Mesothelial cell of epicardium (in vitro differentiated cells): ENCODE results near the gene FOXP1. TPM values are rescaled to one million over a fixed set of nuclear protein-coding genes. Genes with fewer than 3 reads are reported as not detected.

Source experiments
- DNase-seq, 2 experiments: peaks; one replicate each; pipeline ENCODE4 v3.0.0; 2021; ENCODE audit warnings: low spot score in 2 of 2; ENCODE audit not compliant: unreplicated experiment in 2 of 2
- H3K27ac Mint-ChIP-seq: 2 replicates; pipeline ENCODE4 v1.8.0; 2021; ENCODE audit warnings: mixed read lengths
- H3K27me3 Mint-ChIP-seq: 2 replicates; pipeline ENCODE4 v1.8.0; 2021; ENCODE audit warnings: low read depth, mixed read lengths
- H3K36me3 Mint-ChIP-seq: 2 replicates; pipeline ENCODE4 v1.8.0; 2021; ENCODE audit warnings: mixed read lengths
- H3K4me1 Mint-ChIP-seq: 2 replicates; pipeline ENCODE4 v1.8.0; 2021; ENCODE audit warnings: mixed read lengths
- H3K4me3 Mint-ChIP-seq: 2 replicates; pipeline ENCODE4 v1.8.0; 2021; ENCODE audit warnings: mild to moderate bottlenecking, moderate library complexity, mixed read lengths
- H3K9me3 Mint-ChIP-seq: 2 replicates; pipeline ENCODE4 v1.8.0; 2021; ENCODE audit warnings: mixed read lengths
- CTCF ChIP-seq: fragments of 200-600 bp; sonication (generic); IDR thresholded peaks from one replicate; pipeline ENCODE4 v1.5.0; 2021; ENCODE audit warnings: antibody characterized with exemption; ENCODE audit not compliant: unreplicated experiment
- total RNA-seq: library from RNA; stranded (reverse); gene quantifications from 3 replicates; pipeline ENCODE4 v1.2.1, GENCODE V29; 2021

The FOXP1 gene
- total RNA-seq, 1 donor from 2014 or later, result 187 TPM

GRCh38 chr3:71064291-71064955, 519.1 kb downstream of the FOXP1 start:
- Mint-ChIP-seq H3K27me3 (no peaks in the 10 kb centered on the region), H3K4me1 (peaks cover 63% of the 10 kb centered on the region), H3K9me3 (no peaks in the 10 kb centered on the region), H3K4me3 (no peak overlapping the region), H3K36me3 (no peaks in the 10 kb centered on the region), H3K27ac (no peak overlapping the region)
- no peak for TF ChIP-seq CTCF
- DNase-seq, result peak in 1 of 2 experiments; percentile 35

- H3K4me1 Mint-ChIP-seq, result peaks cover 61% of the 10 kb centered on the region
- H3K36me3 Mint-ChIP-seq, result no peaks in the 10 kb centered on the region
- H3K27ac Mint-ChIP-seq, result no peak overlapping the region
- DNase-seq, result no peak
- no peak for TF ChIP-seq CTCF
- H3K27me3 Mint-ChIP-seq, result no peaks in the 10 kb centered on the region
- no peak overlapping the region for H3K4me3 Mint-ChIP-seq
- no peaks in the 10 kb centered on the region for H3K9me3 Mint-ChIP-seq
Measured at GRCh38 chr3:71063773-71064290, 519.7 kb downstream of the FOXP1 start.

- no peaks in the 10 kb centered on the region for H3K36me3 Mint-ChIP-seq
- no peak overlapping the region for H3K4me3 Mint-ChIP-seq
- no peak for TF ChIP-seq CTCF
- H3K27me3 Mint-ChIP-seq, result no peaks in the 10 kb centered on the region
- peaks cover 62% of the 10 kb centered on the region for H3K4me1 Mint-ChIP-seq
- no peak overlapping the region for H3K27ac Mint-ChIP-seq
- no peak for DNase-seq
- no peaks in the 10 kb centered on the region for H3K9me3 Mint-ChIP-seq
Measured at GRCh38 chr3:71062952-71063772, 520.4 kb downstream of the FOXP1 start.

- DNase-seq, result no peak
- TF ChIP-seq CTCF, result no peak
- Mint-ChIP-seq H3K27me3 (no peaks in the 10 kb centered on the region), H3K4me1 (peaks cover 67% of the 10 kb centered on the region), H3K9me3 (no peaks in the 10 kb centered on the region), H3K36me3 (no peaks in the 10 kb centered on the region), H3K4me3 (no peak overlapping the region), H3K27ac (no peak overlapping the region)
Measured at GRCh38 chr3:71062037-71062932, 521.2 kb downstream of the FOXP1 start.

- Mint-ChIP-seq H3K36me3 (no peaks in the 10 kb centered on the region), H3K27ac (no peak overlapping the region), H3K27me3 (no peaks in the 10 kb centered on the region), H3K9me3 (no peaks in the 10 kb centered on the region), H3K4me3 (no peak overlapping the region), H3K4me1 (peaks cover 67% of the 10 kb centered on the region)
- no peak for TF ChIP-seq CTCF
- no peak for DNase-seq
Measured at GRCh38 chr3:71061581-71061980, 521.9 kb downstream of the FOXP1 start.
